GM20431 (cell line): ENCODE results near the gene DDHD1.
"Not testable (repeated sequence)": the region's sequence is repeated elsewhere in the genome, so short reads cannot be mapped to it uniquely, and the experiment has no call there.

Source experiments
- in situ Hi-C: fragments of 300-500 bp; cut with MseI, MboI; formaldehyde crosslinking; loops from one replicate; pipeline ENCODE4 v1.15.0; 2020; ENCODE audit warnings: low sequenced_read_pairs; ENCODE audit not compliant: unreplicated experiment

Gene DDHD1

DNA sequence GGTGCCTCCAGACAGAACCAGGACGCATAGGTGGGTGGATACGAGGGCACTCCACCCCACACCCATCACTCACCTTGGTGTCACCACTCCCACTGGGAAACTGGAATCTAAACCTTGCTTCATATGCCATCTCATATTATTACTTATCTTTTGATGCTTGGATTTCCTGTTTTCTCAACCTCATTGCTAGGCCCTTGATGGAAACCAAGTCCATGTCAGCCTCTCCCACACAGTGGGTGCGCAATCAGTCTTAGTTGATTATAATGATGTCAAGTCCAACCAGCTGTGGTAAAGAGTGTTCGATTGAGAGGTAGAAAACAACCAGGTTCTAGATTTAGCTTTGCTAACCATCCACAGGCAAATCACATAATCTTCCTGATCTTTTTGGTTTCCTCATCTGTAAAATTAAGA, 584 bp upstream of the DDHD1 start:
- in situ Hi-C loops, result no loop called here

DNA sequence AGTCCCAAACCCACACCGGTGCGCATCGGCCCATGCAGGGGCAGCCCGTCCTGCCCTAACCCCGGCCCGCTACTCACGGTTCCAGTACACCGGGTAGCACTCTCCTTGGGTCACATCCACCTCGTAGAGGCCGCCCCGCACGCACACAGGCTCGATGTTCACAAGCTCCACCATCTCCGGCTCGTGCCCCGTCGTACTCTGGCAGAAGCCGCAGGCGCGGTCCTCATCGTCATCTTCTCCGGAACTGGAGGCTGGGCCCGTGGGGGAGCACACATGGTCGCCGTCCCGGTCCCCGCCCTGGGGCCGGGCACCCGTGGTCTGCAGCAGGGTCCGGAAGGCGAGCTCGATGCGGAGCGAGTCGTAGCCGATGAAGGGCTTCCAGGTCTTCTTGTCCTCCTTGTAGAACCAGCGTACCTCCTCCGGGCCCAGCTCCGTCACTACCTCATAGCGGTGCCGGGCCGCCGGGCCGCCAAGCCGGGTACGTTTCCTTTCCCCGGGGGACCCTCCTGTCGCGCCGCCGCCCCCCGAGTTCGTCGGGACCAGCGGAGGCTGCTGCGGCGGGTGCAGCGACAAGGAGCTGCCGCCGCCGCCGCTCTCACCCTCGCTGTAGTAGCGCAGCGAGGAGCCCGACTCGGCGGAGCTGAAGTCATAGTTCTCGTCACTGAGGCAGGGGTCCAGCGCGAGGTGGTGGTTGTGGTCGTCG, 788 bp downstream of the DDHD1 start:
- in situ Hi-C loops, result no loop called here

DNA sequence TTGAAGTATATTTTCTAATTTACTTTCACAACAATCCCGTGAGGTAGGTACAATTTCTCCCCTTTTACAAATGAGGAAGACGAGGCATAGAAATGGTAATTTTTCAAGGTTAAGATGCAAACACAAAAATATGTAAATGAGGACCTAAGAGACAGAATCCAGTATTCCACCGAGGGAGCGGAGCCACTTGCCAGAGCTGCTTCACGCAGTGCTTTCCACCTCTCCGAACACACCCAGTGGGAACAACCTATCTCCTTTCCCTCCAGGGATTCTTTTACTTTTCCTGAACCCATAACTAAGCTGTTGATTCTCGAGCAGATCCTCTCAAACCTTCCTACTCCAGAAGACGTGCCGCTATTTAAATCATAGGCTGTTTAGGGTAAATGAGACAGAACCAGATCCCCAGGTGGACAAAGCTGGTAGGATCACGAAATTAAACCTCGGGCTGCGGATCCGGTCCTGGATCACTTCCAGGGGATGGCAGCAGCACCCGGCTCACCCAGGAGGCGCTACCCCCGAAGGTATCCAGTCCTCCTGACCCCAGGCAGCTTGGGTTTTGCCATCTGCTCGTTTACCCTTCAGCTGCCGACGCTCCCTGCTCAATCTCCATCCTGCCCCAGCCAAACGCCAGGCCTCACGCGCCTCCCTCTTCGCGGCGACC, 1.5 kb downstream of the DDHD1 start:
- in situ Hi-C loops, result no loop called here

DNA sequence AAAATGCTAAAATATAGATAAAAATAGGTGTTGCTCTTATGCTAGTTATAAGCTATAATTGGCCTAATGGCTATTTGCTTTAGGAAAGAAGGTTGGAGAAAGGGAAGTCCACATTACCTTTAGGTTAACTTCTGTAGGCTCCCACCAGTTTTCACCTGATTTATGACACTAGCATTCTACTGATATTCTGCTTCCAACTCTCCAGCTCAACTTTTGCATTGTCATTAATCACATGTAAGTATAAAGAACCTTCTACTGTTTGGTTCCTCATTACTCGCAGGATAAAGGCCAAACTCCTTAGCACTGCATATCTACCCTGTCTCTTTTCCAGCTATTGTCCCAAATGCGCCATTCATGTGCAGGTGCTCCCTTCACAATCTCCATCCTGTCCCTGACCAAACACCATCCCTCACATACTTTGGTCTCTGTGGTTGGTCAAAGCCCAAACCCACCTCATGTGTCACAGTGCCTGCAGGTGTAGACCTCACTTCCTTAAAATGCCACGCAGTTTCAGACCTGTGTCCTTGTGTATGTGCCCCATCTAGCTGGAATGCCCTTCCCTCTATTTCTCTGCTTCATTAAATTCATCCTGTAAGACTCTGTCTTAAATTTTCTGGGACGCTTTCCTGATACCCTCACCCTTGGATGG, 3.3 kb downstream of the DDHD1 start:
- in situ Hi-C loops, result no loop called here

DNA sequence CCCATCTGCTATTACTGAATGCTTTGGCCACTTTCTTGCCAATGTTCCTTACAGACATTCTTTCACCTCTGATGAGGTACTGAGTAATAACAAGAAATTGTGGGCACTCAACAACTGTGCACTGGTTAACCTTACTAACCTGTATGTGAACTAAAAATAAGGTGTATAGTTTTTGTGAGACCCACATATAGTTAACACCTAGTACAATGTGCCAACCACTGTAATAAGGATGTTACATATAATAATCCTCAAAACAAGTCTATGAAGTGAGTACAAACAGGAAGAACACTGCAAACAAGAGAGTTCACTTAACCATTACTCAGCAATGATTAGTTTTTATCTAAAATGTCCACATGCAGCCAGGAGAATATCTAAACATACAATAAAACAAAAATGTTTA, 4.5 kb downstream of the DDHD1 start:
- in situ Hi-C loops, result no loop called here

DNA sequence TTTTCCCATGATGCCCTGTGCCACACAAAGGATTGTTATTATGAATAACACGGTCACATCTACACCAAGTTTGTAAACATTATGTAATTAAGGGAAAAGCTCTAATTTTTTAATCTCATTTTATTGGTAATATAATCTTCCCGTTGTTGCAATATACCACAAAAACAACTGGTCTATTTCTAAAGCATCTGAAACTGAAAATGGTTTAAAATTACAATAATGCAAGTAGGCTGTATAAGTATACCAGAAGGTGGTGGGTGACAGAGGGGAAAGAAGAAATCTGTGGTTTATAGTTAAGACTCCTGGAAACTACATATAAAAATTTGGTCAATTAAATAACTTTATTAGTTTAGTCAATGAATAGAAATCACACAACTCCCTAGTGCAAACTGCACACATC, 5.2 kb downstream of the DDHD1 start:
- in situ Hi-C loops, result no loop called here

DNA sequence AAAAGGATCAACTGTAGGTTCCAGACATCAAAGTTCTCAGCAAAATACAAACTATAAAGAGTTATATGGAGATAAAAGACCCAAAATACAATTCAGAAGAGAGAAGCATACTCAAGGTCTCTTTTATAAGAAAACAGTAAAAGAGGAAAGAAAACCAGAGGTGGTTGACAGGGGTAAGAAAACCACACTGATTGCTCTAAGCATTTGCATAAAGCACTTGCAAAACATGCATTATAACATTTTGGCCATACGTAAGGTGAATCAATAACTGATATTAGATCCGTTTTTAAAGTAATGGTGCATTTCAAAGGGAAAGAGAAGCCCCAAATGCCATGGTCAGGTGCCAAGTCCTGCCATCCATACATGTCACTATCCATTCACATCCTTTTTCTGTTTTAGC, 5.9 kb downstream of the DDHD1 start:
- in situ Hi-C loops, result no loop called here

DNA sequence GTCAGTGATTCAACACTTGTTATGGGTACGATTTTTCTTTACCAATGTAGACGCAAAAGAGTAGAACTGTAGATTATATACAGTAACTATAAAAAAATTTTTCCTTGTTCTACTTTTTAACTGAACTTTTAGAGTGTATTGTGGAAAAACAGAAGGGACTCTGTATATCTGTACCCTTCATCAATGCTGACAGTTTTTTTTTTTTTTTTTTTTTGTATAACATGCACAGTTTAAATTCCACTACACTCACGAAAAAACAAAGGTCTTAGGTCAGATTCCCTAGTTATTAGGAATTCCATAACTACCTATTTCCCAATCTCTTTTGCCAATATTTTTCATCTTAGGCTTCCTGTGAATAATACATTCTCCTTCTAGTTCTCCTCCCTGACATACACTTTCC, 6.4 kb downstream of the DDHD1 start:
- in situ Hi-C loops, result no loop called here

DNA sequence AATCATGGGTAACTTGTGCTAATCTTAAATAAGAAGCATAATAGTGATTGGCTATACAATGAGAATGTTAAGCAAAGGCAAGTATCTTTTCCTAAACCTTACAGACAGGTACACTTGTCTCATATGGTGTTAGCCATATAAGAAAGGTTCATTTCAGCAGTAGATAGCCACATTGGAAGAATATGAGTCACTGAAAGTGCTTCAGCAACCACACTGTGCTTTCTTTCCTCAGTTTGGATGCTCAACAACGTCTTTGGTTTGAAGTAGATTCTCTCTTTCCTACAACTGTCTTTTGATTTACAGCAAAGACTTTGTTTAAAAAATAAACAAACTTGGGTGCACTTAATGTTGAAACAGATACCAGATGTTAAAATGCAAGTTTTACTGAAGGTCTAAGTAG, 8.9 kb downstream of the DDHD1 start:
- in situ Hi-C loops, result no loop called here

DNA sequence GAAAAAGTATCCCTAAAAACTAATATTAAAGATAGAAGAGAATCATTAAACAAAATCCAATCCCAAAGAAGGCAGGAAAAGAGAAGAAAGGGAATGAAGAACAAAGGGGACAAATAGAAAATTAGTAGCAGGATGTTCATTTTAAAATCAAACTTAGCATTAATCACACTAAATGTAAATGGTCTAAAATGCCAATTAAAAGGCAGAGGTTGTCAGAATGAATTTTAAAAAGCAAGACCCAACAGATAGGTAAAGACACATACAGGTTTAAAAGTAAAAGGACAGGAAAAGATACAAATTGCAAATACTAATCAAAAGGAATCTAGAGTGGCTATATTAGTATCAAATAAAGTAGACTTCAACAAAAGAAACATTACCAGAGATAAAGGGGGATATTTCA, 12.5 kb downstream of the DDHD1 start:
- in situ Hi-C loops, result no loop called here

DNA sequence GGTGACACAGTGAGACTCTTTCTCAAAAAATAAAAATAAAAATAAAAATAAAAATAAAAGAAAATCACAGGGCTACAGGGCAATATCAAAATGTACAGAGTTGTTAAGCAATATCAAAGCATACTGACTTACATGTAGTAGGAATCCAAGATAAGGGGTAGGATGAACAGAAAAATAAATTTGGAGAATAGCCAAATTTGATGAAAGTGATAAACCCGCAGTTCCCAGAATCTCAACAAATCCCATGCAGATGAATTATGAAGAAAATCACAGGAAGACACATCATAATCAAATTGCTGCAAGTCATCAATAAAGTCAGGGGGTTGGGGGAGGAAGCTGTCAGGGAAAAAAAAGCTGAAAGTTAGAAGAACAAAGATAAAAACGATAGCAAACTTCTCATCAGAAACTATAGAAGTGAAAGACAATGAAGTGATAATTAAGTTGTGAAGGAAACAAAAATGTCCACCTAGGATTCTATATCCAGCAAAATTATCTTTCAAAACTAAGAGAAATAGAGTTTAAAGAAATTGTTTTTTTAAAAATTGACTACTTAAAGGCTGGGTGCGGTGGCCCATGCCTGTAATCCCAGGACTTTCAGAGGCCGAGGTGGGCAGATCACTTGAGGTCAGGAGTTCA, 15.4 kb downstream of the DDHD1 start:
- in situ Hi-C loops, result no loop called here

DNA sequence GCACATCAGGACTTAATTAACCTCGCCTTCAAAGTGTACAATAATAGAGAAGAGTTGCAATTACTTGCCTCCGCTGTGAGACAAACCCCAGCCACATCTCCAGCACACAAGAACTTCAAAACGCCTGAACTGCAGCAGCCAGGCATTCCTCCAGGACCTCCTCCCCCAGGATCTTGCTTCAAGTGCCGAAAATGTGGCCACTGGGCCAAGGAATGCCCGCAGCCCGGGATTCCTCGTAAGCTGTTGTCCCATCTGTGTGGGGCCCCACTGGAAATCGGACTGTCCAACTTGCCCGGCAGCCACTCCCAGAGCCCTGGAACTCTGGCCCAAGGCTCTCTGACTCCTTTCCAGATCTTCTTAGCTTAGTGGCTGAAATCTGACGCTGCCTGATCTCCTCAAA, 22.6 kb downstream of the DDHD1 start:
- in situ Hi-C loops, result not testable (repeated sequence)

DNA sequence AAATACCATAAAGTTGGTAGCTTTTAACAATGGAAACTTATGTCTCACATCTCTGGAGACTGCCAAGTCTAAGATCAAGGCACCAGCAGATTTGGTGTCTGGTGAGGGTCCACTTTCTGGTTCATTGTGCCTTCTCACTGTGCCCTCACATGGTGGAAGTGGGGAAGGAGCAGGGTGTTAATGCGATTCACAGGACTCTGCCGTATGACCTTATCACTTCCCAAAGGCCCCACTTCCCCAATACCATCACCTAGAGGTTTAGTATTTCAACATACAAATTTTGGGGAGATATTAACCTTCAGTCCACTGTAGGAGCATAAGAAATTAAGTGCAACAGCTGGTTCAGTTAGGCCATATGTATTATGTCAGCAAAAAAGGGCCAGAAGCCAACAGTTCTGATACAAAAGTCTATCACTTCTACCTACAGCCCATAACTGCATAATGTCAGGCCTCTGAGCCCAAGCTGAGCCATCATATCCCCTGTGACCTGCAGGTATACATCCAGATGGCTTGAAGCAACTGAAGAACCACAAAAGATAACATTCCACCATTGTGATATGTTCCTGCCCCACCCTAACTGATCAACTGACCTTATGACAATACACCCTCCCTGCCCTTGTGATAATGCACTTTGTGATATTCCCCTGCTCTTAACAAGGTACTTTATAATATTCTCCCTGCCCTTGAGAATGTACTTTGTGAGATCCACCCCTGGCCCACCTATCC, 24.7 kb downstream of the DDHD1 start:
- in situ Hi-C loops, result no loop called here

DNA sequence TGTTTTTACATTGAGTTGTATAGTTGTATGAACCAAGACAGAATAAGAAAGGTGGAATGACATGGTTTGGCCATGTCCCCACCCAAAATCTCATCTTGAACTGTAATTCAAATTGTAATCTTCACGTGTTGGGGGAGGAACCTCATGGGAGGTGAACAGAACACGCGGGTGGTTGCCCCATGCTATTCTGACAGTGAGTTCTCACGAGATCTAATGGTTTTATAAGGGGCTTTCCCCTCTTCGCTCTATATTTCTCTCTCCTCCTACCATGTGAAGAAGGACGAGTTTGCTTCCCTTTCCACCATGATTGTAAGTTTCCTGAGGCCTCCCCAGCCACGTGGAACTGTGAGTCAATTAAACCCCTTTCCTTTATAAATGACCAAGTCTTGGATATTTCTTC, 25.3 kb downstream of the DDHD1 start:
- in situ Hi-C loops, result no loop called here

DNA sequence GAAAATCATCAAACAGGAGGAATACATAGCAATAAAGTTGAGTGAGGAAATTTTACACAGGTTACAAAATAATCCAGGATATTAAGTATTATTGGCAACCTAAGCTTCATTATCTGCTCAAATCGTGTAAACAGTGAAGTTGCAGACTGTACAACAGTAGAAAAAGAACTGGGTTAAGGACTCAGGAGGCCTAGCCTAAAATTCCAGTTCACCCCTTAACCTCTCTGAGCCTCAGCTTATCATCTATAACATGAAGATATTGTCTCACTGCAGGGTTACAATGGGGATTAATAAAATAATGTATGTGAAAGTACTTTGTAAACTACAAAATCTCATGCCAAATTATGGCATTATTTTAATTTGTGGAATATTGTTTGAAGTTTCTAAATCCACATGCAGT, 26.0 kb downstream of the DDHD1 start:
- in situ Hi-C loops, result no loop called here

DNA sequence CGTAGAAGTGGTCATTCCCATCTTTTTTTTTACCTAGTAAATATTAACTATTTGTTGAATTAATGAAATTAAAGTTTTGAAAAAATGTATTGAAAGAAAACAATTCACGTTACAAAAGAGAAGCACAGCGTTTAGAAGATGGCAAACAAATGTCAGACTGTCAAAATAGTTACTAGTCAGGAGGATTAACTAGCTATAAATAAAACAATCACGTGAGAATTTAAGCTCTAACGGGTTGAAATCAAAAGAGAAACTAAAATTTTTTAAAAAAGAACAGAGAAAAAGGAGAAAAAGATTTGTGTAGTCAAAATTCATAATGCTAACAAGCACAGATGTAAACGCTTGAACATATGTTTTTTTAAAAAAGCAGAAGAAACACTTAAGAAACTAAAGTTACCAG, 26.4 kb downstream of the DDHD1 start:
- in situ Hi-C loops, result no loop called here

DNA sequence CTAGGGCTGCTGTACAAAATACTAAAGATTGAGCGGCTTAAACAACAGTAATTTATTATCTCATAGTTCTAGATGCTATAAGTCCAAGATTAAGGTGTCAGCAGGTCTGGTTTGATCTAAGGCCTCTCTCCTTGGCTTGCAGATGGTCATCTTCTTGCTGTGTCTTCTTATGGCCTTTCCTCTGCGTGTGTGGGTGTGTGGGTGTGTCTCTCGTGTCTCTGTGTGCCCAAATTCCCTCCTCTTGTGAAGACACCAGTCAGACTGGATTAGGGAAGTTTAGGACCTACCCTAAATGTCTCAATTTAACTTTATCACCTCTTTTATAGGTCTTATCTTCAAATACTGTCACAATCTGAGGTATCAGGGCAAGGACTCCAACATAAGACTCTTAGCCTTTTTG, 28.3 kb downstream of the DDHD1 start:
- in situ Hi-C loops, result no loop called here

DNA sequence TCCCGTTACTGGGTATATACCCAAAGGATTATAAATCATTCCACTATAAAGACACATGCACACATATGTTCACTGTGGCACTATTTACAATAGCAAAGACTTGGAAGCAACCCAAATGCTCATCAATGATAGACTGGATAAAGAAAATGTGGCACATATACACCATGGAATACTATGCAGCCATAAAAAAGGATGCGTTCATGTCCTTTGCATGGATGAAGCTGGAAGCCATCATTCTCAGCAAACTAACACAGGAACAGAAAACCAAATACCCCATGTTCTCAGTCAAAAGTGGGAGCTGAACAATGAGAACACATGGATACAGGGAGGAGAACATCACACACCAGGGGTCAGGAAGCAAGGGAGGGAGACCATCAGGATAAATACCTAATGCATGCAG, 31.7 kb downstream of the DDHD1 start:
- in situ Hi-C loops, result not testable (repeated sequence)

DNA sequence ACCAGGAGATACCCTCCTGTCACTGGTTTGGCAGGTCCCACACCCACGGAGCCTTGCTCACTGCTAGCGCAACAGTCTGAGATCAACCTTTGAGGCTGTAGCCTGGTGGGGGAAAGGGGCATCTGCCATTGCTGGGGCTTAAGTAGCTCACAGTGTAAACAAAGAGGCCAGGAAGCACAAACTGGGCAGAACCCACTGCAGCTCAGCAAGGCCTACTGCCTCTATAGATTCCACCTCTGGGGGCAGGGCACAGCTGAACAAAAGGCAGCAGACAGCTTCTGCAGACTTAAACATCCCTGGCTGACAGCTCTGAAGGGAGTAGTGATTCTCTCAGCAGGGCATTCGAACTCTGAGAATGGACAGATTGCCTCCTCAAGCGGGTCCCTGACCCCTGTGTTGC, 35.6 kb downstream of the DDHD1 start:
- in situ Hi-C loops, result not testable (repeated sequence)

DNA sequence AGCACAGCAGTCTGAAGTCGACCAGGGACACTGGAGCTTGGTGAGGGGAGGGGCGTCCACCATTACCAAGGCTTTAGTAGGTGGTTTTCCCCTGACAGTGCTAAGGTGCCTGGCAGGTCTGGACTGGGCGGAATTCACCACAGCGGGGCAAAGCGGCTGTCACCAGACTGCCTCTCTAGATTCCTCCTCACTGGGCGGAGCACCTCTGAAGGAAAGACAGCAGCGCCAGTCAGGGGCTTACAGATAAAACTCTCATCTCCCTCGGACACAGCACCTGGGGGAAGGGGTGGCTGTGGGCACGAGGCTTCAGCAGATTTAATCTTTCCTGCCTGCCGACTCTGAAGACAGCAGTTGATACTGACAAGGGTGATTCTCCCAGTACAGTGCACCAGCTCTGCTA, 39.1 kb downstream of the DDHD1 start:
- in situ Hi-C loops, result no loop called here

DNA sequence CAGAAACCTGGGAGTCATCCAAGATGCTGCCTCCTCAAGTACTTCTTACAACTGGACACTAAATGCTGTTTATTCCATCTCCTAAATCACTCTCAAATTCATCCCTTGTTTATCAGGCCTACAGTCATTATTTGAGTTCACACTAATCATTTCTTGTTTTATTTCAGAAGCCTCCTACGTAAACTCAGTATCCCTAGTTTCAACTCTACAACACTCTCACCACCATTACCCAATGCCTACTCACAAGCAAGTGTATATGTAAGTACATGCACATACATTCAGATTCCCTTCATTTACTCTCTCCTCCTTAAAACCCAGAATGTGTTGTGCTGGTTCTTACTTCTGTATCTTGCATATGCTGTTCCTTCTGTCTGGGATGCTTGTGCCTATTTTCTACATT, 43.0 kb downstream of the DDHD1 start:
- in situ Hi-C loops, result no loop called here
